Measurements from ENCODE around the gene CCDC18.

Gene CCDC18

DNA sequence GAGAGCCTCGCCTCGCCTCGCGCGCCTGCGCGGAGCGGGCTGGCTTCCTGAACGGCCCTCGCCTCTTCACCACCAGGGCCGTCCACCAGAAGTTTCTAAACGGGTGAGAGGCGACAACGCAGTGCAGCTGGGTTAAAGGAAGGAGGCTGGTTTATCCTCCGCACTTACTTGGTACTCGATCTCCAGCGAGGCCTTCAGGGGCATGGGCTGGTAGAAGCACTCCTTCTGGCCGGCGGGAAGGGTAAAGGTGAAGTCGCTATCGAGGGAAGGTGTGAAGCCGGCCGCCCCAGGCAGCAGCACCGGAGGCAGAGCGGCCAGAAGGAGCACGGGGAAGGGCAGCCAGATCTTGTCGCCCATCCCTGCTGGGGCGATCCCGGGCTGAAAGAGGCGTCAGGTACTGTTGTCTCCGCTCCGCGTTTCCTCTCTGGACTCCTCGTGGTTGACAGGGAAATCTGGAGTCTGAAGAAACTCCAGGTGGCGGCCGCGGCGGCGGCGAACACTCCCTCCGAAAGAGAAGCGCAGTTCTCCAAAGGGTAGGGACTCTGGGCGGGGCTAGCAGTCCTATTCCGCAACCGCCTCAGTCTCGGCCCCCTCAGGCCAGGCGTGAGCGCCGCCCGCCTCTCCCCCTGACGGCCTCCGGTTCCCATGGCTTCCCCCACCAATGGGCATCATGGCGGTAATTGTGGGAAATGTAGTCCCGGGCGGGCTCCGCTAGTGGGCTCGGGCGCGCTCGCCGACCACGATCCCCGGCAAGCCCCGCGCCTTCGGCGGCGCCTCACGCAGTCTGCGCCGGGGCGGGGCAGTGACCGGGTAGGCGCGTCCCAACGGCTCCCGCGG, 420 bp upstream of the CCDC18 start, which contains the start of gene TMED5:
Gene TMED5, minus strand, starts transcription at position 528 of the 837 bp plus-strand sequence. Its CDS starts 171 bp downstream, at position 357.
- H3K27ac ChIP-seq = peak within 1 kb of the TSS; percentile 90
- TF ChIP-seq, protein P1, sequence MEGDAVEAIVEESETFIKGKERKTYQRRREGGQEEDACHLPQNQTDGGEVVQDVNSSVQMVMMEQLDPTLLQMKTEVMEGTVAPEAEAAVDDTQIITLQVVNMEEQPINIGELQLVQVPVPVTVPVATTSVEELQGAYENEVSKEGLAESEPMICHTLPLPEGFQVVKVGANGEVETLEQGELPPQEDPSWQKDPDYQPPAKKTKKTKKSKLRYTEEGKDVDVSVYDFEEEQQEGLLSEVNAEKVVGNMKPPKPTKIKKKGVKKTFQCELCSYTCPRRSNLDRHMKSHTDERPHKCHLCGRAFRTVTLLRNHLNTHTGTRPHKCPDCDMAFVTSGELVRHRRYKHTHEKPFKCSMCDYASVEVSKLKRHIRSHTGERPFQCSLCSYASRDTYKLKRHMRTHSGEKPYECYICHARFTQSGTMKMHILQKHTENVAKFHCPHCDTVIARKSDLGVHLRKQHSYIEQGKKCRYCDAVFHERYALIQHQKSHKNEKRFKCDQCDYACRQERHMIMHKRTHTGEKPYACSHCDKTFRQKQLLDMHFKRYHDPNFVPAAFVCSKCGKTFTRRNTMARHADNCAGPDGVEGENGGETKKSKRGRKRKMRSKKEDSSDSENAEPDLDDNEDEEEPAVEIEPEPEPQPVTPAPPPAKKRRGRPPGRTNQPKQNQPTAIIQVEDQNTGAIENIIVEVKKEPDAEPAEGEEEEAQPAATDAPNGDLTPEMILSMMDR (conservative IDR thresholded peaks at IDR 0.05) = 0 out of 2 replicates have a peak, but pooled peaks have one; percentile 9

DNA sequence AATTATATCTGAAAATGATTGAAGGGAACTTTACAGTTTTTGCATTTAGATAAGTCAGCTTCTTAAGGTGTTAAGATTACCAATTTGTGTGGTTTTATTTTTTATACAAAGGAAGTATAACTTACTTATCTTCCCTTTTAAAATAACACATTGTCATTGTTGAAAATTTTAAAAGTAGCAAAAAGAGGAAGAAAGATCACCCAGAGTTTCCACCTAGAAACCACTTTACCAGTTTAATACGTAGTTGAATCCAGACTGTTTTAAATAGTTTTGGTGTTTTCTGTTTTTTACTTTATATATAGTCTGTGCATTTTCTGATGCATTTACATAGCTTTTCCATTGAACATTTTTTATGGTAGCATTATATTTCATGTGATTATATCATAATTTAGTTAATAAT, 6.1 kb downstream of the CCDC18 start:
- no peak overlapping the region for H3K27ac ChIP-seq
- TF ChIP-seq, protein P1 (conservative IDR thresholded peaks at IDR 0.05) = no peak

DNA sequence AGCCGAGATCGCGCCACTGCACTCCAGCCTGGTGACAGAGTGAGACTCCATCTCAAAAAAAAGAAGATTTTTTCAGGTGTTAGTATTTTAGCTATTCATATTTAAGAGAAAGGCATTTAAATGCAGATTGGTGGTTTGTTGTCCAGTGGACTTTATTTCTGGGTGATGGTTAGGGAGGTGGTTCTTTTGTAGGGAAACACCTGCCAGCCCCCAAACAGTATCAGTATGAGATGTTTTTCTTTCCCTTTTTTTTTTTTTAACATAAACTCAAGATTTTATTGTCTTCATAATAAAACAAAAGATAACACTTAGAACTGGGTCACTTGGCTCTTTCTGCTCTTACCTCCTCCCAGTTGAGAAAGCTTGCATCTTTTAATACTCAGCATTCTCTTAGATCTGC, 9.9 kb downstream of the CCDC18 start:
- TF ChIP-seq, protein P1 (conservative IDR thresholded peaks at IDR 0.05) = no peak

DNA sequence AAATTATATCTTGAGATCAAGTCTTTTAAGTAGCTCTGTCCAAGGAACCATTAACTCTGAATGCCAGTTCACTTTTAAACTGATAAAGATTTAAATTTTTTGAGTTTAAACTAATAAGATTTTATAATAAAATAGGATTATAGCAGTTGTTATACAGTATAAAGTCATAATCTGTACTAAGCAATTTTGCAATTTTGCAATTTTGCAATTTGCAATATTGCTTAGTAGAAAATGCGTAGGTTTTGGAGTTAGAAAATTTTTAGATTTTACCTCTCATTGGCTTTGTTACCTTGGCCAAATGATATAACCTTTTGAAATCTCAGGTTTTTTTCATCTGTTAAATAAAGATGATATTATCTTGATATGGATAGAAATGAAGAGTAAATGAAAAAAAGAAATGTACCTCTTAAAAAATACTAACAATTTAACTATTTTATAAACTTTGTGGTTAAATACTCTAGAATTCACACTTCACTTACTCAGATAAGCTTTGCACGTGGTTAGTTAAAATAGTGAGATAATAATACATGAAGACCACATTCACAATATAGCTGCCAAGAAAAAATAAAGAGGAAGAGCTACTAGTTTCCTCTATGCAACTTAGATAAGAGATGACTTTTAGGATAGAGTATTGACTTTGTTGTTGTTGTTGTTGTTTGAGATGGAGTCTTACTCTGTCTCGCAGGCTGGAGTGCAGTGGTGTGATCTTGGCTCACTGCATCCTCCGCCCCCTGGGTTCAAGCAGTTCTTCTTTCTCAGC, 13.9 kb downstream of the CCDC18 start:
- TF ChIP-seq, protein P1 (conservative IDR thresholded peaks at IDR 0.05) = no peak
- no peak overlapping the region for H3K27ac ChIP-seq

More for the DNA sequence above, 9.9 kb downstream of the CCDC18 start:
- H3K27ac ChIP-seq = no peak overlapping the region

DNA sequence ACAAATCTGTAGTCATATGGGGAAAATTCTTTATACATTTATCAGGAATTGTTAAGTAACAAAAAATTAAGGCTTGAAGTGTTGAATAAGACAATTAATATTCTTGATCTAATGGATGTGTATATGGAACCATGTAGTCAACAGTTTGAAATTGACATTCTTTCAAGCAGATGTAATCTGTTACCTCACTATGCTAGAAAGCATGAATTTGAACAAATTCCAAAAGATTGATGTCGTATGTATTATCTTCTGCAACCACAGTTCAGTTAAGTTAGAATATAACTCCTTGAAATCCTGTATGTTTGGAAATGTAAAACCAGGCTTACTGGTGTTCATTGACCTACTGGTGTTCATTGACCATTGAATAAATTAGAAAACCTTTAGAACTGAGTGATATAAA, 16.1 kb downstream of the CCDC18 start:
- no peak overlapping the region for H3K27ac ChIP-seq
- TF ChIP-seq, protein P1 (conservative IDR thresholded peaks at IDR 0.05) = no peak

DNA sequence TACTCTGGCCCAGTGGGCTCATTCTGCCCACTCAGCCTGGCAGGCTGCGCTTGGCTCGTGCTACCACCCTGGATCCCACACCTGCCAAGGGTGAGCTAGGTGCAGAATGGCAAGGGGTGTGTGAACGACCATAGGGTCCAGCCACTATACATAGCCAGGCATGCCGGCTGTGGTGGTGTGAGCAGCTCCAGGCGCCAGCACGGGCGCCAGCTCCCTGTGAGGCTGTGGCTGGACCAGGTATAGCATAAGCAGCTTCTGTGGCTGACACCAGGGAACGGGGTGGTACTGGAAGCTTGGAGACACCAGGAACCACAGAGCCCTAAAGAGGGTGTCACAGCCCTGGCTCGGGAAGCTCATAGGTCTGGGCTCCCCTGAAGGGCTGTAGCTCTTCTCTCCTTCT, 18.6 kb downstream of the CCDC18 start:
- TF ChIP-seq, protein P1 (conservative IDR thresholded peaks at IDR 0.05) = no peak
- H3K27ac ChIP-seq = no peak overlapping the region

DNA sequence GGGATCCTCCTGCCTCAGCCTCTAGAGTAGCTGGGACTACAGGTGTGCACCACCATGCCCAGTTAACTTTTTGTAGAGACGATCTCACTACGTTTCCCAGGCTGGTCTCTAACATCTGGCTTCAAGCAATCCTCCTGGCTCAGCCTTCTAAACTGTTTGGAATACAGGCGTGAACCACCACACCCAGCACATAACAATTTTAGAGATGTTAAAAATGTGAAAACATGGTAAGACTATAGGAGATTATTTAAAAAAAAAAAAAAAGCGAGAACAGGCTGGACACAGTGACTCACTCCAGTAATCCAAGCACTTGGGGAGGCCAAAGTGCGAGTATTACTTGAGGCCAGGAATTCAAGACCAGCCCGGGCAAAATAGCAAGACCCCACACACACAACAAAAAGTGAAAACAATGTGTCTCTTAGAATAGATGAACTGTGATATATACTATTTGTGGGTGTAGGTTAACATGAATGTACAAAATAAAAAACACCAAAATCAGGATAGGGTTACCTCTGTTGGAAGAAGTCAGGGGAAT, 19.6 kb downstream of the CCDC18 start:
- H3K27ac ChIP-seq = no peak overlapping the region
- TF ChIP-seq, protein P1 (conservative IDR thresholded peaks at IDR 0.05) = no peak

All from VCaP (cell line).